OCI-LY7 (cell line): ENCODE results near the gene PSPC1. TPM values are rescaled to one million over a fixed set of nuclear protein-coding genes. Genes with fewer than 3 reads are reported as not detected.
A peak's percentile ranks its signal among the peaks of the same experiment; 100 is the strongest.

Source experiments
- BruUV-seq: library from RNA; stranded (reverse); fragments of 400-500 nt; replicated peaks from 2 replicates; lab custom pipeline; 2021; lab: Mats Ljungman, UMichigan
- CTCF ChIA-PET: fragments of 300-600 bp; sonication (Branson Sonifier 250); formaldehyde crosslinking; loops from one replicate; lab custom pipeline; 2022; ENCODE audit warnings: antibody characterized with exemption; ENCODE audit not compliant: unreplicated experiment; lab: Charles Lee
- POLR2A ChIA-PET: fragments of 300-600 bp; sonication (Branson Sonifier 250); formaldehyde crosslinking; loops from one replicate; lab custom pipeline; 2022; ENCODE audit warnings: antibody characterized with exemption; lab: Charles Lee
- DNase-seq: peaks from one replicate; pipeline ENCODE4 v3.0.0-alpha.2; 2015; ENCODE audit warnings: low spot score
- H2AFZ ChIP-seq: fragments of 200-600 bp; sonication (generic), shearing (Covaris generic); 2 replicates; pipeline ENCODE4 v1.6.1; 2014; ENCODE audit warnings: mild to moderate bottlenecking, antibody characterized with exemption, low read length, moderate library complexity
- H3K27ac ChIP-seq: fragments of 200-600 bp; sonication (generic); 2 replicates; pipeline ENCODE4 v1.5.1; 2014; ENCODE audit warnings: mixed run types, low read depth, mild to moderate bottlenecking, moderate library complexity, low read length, inconsistent platforms; ENCODE audit not compliant: poor library complexity, severe bottlenecking
- H3K36me3 ChIP-seq: fragments of 200-600 bp; sonication (generic); 2 replicates; pipeline ENCODE4 v1.6.1; 2014; ENCODE audit warnings: mild to moderate bottlenecking, antibody characterized with exemption, low read length, moderate library complexity, mixed read lengths; ENCODE audit not compliant: insufficient read depth
- H3K4me1 ChIP-seq: fragments of 200-600 bp; sonication (generic); 2 replicates; pipeline ENCODE4 v1.5.1; 2014; ENCODE audit warnings: mild to moderate bottlenecking, low read length; ENCODE audit not compliant: insufficient read depth, poor library complexity, severe bottlenecking
- H3K4me2 ChIP-seq: fragments of 200-600 bp; sonication (generic); 2 replicates; pipeline ENCODE4 v1.6.1; 2014; ENCODE audit warnings: mild to moderate bottlenecking, low read length
- H3K4me3 ChIP-seq: fragments of 200-600 bp; sonication (generic); 2 replicates; pipeline ENCODE4 v1.5.1; 2014; ENCODE audit warnings: mild to moderate bottlenecking, low read depth, low read length; ENCODE audit not compliant: poor library complexity, severe bottlenecking
- H3K79me2 ChIP-seq: fragments of 200-600 bp; sonication (generic); 2 replicates; pipeline ENCODE4 v1.6.1; 2016; ENCODE audit warnings: low read depth, mild to moderate bottlenecking, low read length, moderate library complexity, mixed read lengths; ENCODE audit not compliant: insufficient read depth
- H3K9me2 ChIP-seq: fragments of 200-600 bp; sonication (generic); 2 replicates; pipeline ENCODE4 v1.6.1; 2016; ENCODE audit warnings: mild to moderate bottlenecking, low read length, mixed read lengths; ENCODE audit not compliant: insufficient read depth
- H3K9me3 ChIP-seq: fragments of 200-600 bp; sonication (generic); 2 replicates; pipeline ENCODE4 v1.6.1; 2014; ENCODE audit warnings: mild to moderate bottlenecking, mixed run types, low read length, mixed read lengths
- H4K20me1 ChIP-seq: fragments of 200-600 bp; sonication (generic); 2 replicates; pipeline ENCODE4 v1.6.1; 2014; ENCODE audit warnings: mild to moderate bottlenecking, antibody characterized with exemption, low read length, moderate library complexity, mixed read lengths; ENCODE audit not compliant: insufficient read depth
- CTCF ChIP-seq: fragments of 200-600 bp; sonication (generic); conservative IDR thresholded peaks from 2 replicates; pipeline ENCODE4 v1.5.1; 2014; ENCODE audit warnings: mild to moderate bottlenecking, antibody characterized with exemption, low read length, moderate library complexity, mixed read lengths
- EZH2phosphoT487 ChIP-seq: fragments of 200-600 bp; sonication (generic); IDR thresholded peaks from 2 replicates; pipeline ENCODE4 v1.6.1; 2018; ENCODE audit warnings: low read depth, borderline replicate concordance, mild to moderate bottlenecking, mixed run types, antibody characterized with exemption, low read length, moderate library complexity, mixed read lengths
- intact Hi-C: fragments of 100-400 bp; cut with micrococcal nuclease; formaldehyde crosslinking; loops from one replicate; pipeline ENCODE4 v1.10.0; 2022; ENCODE audit not compliant: unreplicated experiment
- total RNA-seq, 2 experiments: library from RNA; depleted of rRNA in 1 of 2; stranded (reverse); fragments of >200 nt in 1 of 2; shearing (Covaris generic) in 1 of 2; gene quantifications; 2 replicates each; pipeline ENCODE4 v1.2.3, GENCODE V29; 2014 to 2022

PSPC1 gene
- total RNA-seq, 2 experiments from 2014 or later, result 91.5 to 115 TPM

DNA sequence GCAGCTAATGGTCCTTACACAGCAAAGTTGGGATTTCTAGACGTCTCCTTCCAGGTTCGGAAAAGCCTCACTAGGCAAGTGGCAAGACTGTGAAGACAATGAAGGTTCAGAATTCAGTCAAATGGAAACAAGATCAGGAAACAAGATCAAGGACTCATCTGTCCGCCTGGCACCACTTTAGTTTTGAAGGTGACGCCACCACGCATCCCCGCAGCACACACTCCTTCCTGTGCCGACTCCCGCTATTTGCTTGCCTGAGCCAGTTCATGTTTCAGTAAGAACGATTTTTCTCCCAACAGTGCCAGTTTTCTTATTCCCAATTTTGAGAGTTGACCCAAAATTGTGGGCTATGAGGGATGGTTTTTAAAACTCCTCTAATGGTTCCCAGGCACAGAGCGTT, 107.8 kb downstream of the PSPC1 start:
- ChIA-PET CTCF (no interaction called here), POLR2A (no interaction called here)
- Histone ChIP-seq H3K9me3 (no peaks in the 10 kb centered on the region), H3K9me2 (no peaks in the 10 kb centered on the region), H3K4me1 (no peaks in the 10 kb centered on the region), H3K36me3 (peaks cover 86% of the 10 kb centered on the region), H3K79me2 (no peaks in the 10 kb centered on the region), H3K27ac (no peak overlapping the region), H3K4me2 (no peak overlapping the region), H3K4me3 (no peak overlapping the region), H2AFZ (no peak overlapping the region), H4K20me1 (0 out of 2 replicates have a peak, but pooled peaks cover 8% of the 10 kb centered on the region)
- BruUV-seq, result no TSS peak
- no peak for DNase-seq
- intact Hi-C loops, result no loop called here
- TF ChIP-seq EZH2phosphoT487, result no peak
- TF ChIP-seq CTCF, result no peak

- Histone ChIP-seq H3K4me2 (no peak overlapping the region), H3K4me3 (no peak overlapping the region), H3K36me3 (peaks cover 89% of the 10 kb centered on the region), H3K9me3 (no peaks in the 10 kb centered on the region), H4K20me1 (0 out of 2 replicates have a peak, but pooled peaks cover 8% of the 10 kb centered on the region), H3K27ac (no peak overlapping the region), H3K9me2 (no peaks in the 10 kb centered on the region), H3K4me1 (no peaks in the 10 kb centered on the region), H2AFZ (no peak overlapping the region), H3K79me2 (no peaks in the 10 kb centered on the region)
- CTCF ChIA-PET, result no interaction called here
- intact Hi-C loops, result no loop called here
- POLR2A ChIA-PET, result interaction anchor here (0.5 to 0.7 kb wide), 2 partner anchors 49 to 119 kb away, joined by 3 to 4 read pairs; no protein-coding TSS in a partner anchor
- no peak for DNase-seq
- TF ChIP-seq CTCF, result no peak
- no peak for TF ChIP-seq EZH2phosphoT487
- no TSS peak for BruUV-seq
Observed at GRCh38 chr13:19673473-19674430, 109.0 kb downstream of the PSPC1 start.

DNA sequence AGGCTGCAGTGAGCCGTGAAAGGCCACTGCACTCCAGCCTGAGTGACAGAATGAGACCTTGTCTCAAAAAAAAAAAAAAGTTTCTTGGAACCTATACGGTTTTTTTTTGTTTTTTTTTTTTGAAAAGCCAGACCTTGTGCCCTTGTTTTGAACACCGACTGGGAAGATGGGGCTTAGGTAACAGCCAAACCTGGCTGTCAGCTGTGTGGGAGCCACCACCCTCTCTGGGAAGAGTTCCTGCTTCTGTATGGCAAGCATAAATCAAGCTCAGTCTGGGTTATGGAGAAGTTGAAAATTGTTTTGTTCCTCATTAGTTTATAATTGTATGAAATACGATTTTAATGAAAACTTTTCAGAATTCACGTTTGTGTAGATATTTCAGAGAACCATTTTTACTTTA, 109.8 kb downstream of the PSPC1 start:
- no peak for TF ChIP-seq CTCF
- no peak for TF ChIP-seq EZH2phosphoT487
- Histone ChIP-seq H2AFZ (no peak overlapping the region), H3K9me2 (no peaks in the 10 kb centered on the region), H3K4me2 (no peak overlapping the region), H3K4me3 (no peak overlapping the region), H3K9me3 (no peaks in the 10 kb centered on the region), H3K4me1 (no peaks in the 10 kb centered on the region), H4K20me1 (0 out of 2 replicates have a peak, but pooled peaks cover 8% of the 10 kb centered on the region), H3K36me3 (peaks cover 94% of the 10 kb centered on the region), H3K79me2 (no peaks in the 10 kb centered on the region), H3K27ac (no peak overlapping the region)
- TSS peak; percentile 48 for BruUV-seq
- intact Hi-C loops, result no loop called here
- ChIA-PET POLR2A (interaction anchor here (0.7 kb wide), 1 partner anchor 49 kb away, joined by 4 read pairs; no protein-coding TSS in a partner anchor), CTCF (no interaction called here)
- DNase-seq, result no peak
